GM12801 (cell line): ENCODE results near the gene ESYT1.

Experiments used
- TF ChIP-seq, protein P1 (sequence below): IDR thresholded peaks from one replicate; pipeline ENCODE4 v1.5.1; 2011; ENCODE audit warnings: control low read depth; ENCODE audit not compliant: insufficient read length; ENCODE audit errors: extremely low read depth

The ESYT1 gene

GRCh38 chr12:56189918-56190694 lies 62.0 kb downstream of the ESYT1 start:
- TF ChIP-seq, protein P1, sequence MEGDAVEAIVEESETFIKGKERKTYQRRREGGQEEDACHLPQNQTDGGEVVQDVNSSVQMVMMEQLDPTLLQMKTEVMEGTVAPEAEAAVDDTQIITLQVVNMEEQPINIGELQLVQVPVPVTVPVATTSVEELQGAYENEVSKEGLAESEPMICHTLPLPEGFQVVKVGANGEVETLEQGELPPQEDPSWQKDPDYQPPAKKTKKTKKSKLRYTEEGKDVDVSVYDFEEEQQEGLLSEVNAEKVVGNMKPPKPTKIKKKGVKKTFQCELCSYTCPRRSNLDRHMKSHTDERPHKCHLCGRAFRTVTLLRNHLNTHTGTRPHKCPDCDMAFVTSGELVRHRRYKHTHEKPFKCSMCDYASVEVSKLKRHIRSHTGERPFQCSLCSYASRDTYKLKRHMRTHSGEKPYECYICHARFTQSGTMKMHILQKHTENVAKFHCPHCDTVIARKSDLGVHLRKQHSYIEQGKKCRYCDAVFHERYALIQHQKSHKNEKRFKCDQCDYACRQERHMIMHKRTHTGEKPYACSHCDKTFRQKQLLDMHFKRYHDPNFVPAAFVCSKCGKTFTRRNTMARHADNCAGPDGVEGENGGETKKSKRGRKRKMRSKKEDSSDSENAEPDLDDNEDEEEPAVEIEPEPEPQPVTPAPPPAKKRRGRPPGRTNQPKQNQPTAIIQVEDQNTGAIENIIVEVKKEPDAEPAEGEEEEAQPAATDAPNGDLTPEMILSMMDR = no peak

- TF ChIP-seq, protein P1 = no peak
These were observed 62.7 kb downstream of the ESYT1 start for GRCh38 chr12:56190695-56191155.

GRCh38 chr12:56192582-56192981 lies 64.5 kb downstream of the ESYT1 start:
- TF ChIP-seq, protein P1 = no peak

DNA sequence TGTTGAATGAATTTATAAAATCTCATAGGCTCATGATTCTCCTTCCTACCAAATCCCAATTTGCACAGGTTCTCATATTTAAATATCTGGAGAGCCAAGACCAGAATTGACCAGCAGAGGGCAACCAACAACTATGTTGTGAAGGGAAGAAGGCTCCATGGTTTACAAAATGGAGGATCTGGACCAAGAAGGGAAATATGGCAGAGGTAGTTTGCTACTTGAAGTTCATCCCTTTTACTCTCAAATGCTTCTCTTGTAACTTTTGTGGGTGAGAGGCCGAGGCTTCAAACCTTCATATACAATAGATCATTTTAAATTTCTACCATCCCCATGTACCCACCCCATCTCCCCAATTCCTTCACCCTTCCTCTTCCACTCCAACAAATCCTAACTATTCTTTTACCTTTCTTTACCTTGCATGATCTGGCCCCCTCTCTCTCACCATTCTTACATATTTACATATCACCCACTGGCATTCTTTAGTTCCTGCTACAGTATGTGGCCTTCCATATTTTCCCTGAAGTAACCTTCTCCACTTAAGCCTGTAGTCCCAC lies 65.0 kb downstream of the ESYT1 start:
- TF ChIP-seq, protein P1 = no peak
